ENCODE results near the gene SYNGAP1.

SYNGAP1 gene

GRCh38 chr6:33438978-33439594, 19.2 kb downstream of the SYNGAP1 start:
- no peak for TF ChIP-seq CTCF (IDR thresholded peaks at IDR 0.05; ENCODE audit: control extremely low read depth, extremely low read depth, low read depth, missing control alignments)
- ChIA-PET CTCF (interaction anchor here (1.0 to 2.2 kb wide), 3 partner anchors 9 to 261 kb away, joined by 3 to 6 read pairs (median 3); no protein-coding TSS in a partner anchor), POLR2A (no interaction called here)
- no peak for DNase-seq (ENCODE audit: extremely low spot score)

GRCh38 chr6:33439956-33440648, 20.2 kb downstream of the SYNGAP1 start:
- POLR2A ChIA-PET, result no interaction called here
- CTCF ChIA-PET, result interaction anchor here (0.8 to 2.2 kb wide), 5 partner anchors 10 to 260 kb away, joined by 3 to 6 read pairs (median 3); partner anchors contain the start of gene ZBTB9
- DNase-seq (ENCODE audit: extremely low spot score), result no peak
- no peak for TF ChIP-seq CTCF (IDR thresholded peaks at IDR 0.05; ENCODE audit: control extremely low read depth, extremely low read depth, low read depth, missing control alignments)

- DNase-seq (ENCODE audit: extremely low spot score), result no peak
- CTCF ChIA-PET, result interaction anchor here (0.8 to 2.6 kb wide), 4 partner anchors 9 to 51 kb away, joined by 3 to 6 read pairs (median 4); partner anchors contain the start of gene ZBTB9
- no peak for TF ChIP-seq CTCF (IDR thresholded peaks at IDR 0.05; ENCODE audit: control extremely low read depth, extremely low read depth, low read depth, missing control alignments)
- POLR2A ChIA-PET, result no interaction called here
Observed at GRCh38 chr6:33440649-33441309, 20.9 kb downstream of the SYNGAP1 start.

DNA sequence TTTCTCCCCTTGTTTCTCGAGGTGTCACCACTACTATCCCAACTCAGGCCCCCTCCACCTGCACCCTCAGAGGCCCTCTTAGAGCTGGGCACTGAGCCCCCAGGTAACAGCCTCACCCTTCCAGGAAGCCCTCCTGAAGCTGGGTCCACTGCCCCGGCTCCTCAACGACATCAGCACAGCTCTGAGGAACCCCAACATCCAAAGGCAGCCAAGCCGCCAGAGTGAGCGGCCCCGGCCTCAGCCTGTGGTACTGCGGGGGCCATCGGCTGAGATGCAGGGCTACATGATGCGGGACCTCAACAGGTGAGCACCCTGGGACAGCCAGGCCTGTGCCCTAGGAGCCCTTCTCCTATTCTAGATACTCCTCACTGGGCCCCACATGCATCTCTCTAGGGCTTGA, 21.6 kb downstream of the SYNGAP1 start:
- ChIA-PET POLR2A (no interaction called here), CTCF (interaction anchor here (1.2 to 2.6 kb wide), 3 partner anchors 9 to 13 kb away, joined by 3 to 6 read pairs (median 5); no protein-coding TSS in a partner anchor)
- TF ChIP-seq CTCF (IDR thresholded peaks at IDR 0.05; ENCODE audit: control extremely low read depth, extremely low read depth, low read depth, missing control alignments), result no peak
- DNase-seq (ENCODE audit: extremely low spot score), result no peak

- POLR2A ChIA-PET, result no interaction called here
- CTCF ChIA-PET, result interaction anchor here (1.2 to 2.6 kb wide), 2 partner anchors 12 to 13 kb away, joined by 3 to 5 read pairs; no protein-coding TSS in a partner anchor
- no peak for DNase-seq (ENCODE audit: extremely low spot score)
Observed at GRCh38 chr6:33442283-33442682, 22.4 kb downstream of the SYNGAP1 start.

More at GRCh38 chr6:33442283-33442682, 22.4 kb downstream of the SYNGAP1 start:
- no peak for TF ChIP-seq CTCF (IDR thresholded peaks at IDR 0.05; ENCODE audit: control extremely low read depth, extremely low read depth, low read depth, missing control alignments)

All from GM10248 (cell line).